ENCODE data around the gene ARID1B.

Gene ARID1B

DNA sequence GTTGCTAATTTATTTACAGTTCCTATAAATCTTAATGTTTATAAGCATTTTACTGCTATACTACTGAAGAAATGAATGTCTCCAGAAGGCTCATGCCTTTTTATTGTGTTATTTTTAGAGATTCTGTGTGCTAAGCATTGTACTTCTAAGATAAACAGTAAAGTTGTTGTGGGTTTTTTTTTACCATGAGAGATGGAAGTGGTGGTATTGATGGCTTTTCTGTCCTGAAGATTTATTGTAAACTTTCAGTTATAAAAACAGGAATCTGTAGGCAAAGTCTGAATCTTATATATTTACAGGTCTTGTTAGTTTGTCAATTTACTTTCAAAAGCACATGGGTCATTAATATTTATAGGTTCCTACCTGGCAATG, 299.3 kb downstream of the ARID1B start:
- DNase-seq (ENCODE audit: low spot score), result no peak

DNA sequence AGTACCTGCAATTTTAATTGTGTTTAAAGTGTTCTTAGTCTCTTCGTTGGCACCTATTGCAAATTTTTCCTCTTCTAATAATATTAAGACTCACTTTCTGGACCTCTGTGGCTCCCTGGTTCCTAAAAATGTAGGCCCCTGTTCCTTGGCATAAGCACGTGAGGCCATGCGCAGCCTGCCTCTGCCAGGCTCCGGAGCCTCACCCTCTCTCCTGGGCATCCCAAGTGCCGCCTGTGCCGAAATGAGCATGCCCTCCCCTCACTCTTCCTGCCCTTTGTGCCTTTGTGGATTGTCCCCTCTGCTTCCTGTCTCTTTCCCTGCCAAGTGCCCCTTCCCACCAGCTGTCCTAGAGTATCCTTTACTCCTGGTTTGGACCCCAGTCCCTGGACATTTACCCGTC, 300.1 kb downstream of the ARID1B start:
- DNase-seq (ENCODE audit: low spot score), result no peak

DNA sequence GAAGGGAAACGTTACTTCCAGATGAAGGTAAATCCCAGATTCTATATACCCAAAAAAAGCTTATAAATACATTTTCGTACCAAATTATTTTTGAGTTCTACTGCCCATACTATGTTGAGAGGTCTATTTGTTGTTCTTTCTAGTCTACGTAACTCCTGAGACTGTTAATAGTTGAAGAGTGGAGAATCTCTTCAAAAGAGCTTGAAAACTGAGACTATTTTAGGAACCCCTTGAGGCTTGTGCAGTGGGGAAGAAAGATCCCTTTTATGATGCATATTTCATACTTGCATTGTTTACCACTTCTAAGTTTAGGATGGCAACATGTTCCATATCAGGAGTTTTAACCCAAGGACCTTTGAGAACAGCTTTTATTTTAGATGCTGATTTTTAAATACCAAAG, 301.1 kb downstream of the ARID1B start:
- DNase-seq (ENCODE audit: low spot score), result no peak

DNA sequence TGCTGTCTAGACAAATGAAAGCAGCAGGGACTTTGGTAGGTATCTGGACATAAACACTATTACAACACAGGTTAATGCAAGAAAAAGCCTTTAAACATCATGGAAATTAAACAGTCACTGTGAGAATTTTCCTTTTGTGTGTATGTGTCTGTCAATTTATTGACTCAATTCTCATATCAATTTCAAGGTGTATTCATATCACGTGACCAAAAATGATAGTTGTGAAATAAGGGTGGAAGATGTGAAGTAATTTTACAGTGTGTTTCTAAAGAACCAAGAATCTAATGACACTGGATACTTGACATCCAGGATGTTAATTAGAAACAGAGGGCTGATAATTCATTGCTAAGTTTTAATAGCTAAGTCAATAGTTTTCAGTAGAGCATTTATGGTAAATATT, 302.1 kb downstream of the ARID1B start:
- no peak for DNase-seq (ENCODE audit: low spot score)

DNA sequence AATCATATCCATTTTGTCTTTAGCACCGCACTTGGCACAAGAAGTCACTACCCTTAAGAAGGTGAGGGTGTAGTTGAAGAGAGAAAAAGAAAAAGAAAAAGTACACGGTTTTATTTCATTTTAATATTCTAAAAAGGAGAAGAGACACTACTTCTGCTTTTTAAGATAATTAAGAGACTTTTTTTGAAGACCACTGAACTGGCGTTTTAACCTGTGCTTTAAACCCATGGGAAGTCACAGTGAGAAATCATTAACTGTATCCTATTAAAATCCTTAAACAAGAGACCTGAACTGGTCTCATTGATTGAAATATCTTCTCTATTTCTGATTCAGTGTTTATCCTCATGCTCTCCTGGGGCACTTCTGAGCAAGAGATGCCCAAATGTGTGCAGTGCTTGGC, 302.6 kb downstream of the ARID1B start:
- DNase-seq (ENCODE audit: low spot score), result no peak

DNA sequence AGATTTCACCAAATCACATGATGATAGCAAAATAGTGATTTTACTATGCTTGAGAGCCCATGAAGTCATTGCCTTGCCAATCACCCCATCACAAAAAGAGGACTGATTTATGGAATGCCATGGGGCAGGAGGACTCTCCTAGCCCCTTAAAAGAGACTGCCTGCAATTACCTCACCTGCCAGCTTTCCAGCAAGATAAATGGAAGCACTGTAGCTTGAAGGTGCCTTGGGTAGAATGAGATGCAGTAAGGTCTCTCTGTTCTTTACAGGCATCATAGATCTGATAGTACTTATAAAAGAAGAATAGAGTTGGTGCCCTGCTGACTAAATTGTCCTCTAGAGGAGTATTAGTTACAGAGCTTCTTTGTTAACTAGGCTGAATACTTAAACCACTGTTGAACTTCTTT, 303.8 kb downstream of the ARID1B start:
- no peak for DNase-seq (ENCODE audit: low spot score)

DNA sequence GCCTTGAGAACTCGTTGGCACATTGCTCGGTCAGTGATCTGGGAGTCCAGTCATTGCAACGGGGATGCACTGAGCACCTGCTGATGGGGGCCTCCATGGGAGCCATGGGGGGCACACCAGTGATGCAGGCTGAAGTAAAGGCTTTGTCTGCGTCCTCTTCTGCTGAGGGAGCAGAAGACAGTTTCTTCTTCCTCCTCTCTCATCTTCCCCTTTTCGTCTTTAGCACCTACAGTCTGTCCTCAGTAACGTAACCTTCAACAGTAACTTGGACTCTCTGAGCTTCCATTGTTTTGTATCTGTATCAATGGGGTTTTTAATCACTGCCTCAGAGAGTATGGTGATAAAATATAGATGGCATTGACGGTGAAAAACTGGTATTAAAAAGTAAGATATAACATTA, 306.2 kb downstream of the ARID1B start:
- no peak for DNase-seq (ENCODE audit: low spot score)

DNA sequence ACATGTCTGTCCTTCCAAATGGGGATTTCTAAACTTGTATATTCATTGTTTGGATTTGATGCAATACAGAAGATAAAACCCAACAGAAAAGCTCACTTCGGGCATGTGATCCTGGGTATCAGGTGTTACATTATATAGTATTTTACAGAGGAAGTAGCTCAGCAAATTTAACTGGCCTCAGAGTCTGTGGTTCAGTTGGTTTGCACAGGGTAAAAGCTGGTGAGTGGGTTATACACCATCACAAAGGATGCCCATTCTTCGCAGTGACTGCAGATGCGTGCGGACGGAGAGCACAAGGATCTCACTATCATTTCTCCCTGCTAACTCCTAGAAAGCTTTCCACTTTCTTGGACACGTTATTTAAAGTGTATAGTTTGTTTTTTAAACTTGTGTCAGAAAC, 309.5 kb downstream of the ARID1B start:
- no peak for DNase-seq (ENCODE audit: low spot score)

DNA sequence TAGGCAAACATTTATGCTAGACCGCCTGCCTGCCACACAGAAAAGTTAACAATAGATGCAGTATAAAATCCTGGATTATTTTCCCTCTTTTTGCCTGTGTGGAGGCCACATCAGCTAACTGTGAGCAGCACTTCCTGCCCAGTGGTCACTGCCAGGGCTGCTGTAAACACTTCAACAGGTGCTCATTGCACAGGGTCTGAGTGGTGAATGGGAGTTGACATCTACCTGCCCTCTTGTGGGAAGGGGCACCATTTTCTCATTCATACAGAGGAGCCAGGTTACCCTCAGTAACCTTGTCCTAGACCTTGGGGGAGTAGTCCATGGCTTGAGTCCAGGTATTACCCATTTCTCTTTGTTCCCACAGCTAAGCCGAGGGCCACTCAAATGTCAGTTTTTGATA, 310.8 kb downstream of the ARID1B start:
- no peak for DNase-seq (ENCODE audit: low spot score)

DNA sequence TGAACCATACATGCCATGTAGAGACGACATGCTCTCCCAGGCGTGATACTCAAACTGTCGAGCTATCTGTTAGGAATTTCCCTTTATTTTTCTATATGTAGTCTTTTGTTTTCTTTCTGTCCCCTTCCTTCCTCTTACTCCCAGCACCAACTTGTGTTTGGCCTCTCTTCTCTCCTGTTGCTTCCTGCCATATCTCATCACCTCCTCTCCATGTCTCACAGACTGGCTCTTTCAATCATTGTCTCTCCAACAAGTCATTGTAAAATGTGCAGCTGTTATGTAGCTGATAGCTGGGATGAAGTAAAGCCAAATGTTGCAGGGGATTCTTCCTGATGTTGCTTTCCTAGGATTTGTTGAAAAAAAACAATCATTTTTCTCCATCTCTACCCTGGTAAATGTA, 311.7 kb downstream of the ARID1B start:
- DNase-seq (ENCODE audit: low spot score), result no peak

DNA sequence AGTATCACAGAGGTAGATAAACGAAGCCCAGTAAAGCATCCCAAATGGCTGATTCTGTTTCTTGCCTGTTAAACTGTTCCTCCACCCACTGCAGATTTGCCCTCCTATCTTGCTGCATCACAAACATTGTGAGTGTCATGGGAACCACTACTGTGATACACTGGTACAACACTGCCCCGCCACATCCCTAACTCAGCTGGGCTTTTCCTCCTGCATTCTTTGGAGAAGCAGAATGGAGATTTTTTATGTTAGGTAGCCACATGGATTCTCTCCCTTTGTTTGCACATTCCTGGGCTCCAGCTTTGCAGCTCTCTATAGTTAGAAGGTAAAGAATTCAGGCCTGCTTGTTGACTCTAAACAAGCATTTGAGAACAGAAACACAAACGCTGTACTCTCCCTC, 312.1 kb downstream of the ARID1B start:
- no peak for DNase-seq (ENCODE audit: low spot score)

DNA sequence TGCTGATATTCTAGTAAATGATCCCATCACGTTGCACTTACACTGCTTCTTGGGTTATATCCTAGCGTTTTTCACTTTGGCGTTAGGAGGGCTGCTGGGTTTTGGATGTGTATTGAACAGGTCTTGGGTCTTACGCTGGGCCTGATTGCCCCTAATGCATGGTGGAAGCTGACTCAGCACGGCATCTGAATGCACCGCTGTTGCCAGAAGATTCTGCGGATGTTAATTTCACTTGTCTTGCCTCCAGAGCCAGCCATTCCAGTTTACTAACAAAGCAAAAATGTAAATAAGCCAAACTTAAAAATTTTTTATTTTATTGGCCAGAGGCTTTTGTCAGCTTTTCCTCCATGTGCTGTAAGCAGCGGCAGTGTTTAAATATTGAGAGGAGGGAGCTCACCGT, 312.7 kb downstream of the ARID1B start:
- no peak for DNase-seq (ENCODE audit: low spot score)

DNA sequence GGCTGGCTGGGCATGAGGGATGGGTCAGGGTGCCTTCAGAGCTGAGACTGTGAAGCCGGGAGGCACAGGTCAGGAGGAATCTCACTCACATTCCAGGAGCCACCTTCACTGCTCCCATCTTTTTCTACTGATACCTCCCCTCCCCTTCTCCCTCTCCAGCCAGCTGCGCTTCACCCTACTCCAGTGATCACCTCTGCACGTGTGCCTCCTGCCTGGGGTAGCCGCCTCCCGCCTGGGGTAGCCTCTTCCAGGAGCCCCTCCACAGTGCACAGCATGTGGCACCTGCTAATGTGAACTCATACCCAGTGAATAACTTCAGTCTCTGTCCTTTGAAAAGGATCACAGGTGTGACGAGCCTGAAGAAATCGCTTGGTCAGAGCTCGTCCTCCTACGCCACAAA, 313.6 kb downstream of the ARID1B start:
- DNase-seq (ENCODE audit: low spot score), result no peak

DNA sequence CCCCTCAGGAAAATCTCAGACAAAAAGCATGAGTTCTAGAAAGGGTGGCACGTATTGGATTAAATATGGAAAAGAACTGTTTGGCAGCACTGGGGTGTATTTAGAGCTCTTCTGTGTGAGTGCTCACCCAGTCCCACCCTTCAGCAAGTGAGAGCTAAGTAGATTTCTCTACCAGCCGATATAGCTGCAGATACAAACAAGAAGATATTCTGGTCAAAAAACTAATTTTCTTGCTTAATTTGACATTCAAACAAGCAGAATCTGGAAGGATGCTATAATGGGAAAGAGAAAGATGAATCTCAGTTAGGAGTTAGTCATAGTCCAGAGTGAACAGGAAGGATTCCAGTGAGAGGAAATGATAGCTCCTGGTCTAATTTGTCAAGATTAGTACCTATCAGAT, 314.1 kb downstream of the ARID1B start:
- no peak for DNase-seq (ENCODE audit: low spot score)

DNA sequence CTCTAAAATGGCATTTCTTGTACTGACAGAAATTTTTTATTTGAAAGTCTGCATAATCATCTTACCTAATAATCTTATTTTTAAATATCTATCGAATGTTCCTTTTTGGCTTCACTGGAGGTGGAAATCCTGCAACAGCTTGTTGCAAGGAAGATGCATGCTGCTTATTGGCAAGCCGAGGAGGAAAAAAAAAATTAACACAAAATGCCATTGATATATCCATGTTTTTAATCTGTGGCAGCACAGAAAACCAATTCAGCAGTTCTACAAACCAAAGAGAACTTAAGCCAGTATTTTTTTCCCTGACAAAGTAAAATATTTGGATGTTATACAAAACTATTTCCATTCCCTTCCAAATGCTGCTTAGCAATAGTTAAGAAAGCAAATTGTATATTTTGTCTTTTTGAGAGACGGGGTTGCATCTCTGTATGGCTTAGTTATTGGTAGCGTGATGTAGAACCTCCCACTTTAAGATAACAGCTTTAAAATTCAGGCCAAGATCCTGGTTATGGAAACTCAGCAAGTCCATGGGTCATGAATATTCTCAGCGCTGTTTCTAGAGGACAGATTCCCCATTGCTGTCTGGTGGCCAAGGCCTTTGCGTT, 314.8 kb downstream of the ARID1B start:
- no peak for DNase-seq (ENCODE audit: low spot score)

DNA sequence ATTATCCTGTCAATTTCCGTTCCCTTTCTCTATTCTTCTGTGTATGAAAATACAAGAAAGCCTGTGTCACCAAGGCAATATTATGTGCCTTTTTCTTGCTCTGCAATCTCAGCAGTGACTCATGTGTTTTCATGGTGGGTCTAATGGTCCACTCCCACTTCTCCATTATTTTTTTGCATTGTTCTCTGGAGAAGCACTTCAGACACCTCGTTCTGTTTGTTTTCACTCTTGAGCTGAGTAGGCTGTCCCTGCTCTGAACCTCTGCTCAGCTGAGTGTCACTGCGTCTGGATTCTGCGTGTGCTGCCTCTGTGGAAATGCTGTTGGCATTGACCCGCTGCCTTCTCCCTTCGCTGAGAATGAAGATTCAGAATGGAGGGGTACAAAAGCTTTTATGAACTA, 315.6 kb downstream of the ARID1B start:
- no peak for DNase-seq (ENCODE audit: low spot score)

DNA sequence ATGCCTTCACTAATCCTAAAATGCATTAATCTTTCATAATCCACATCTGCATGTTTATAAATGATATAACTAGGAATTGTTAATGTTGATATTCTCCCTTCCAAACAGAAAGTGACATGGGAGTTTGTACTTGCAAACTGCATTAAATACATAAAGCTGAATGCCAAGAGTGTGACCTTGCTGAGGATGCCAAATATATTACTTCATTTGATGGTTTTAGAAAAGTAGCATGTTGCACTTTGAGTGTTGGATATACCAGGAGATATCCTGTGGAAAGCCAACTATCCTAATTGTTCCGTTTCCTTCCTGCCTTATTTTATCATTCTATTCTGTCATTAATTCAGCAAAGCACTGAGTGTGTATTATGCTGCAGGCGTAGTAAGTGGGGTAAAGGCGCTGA, 316.4 kb downstream of the ARID1B start:
- DNase-seq (ENCODE audit: low spot score), result no peak

DNA sequence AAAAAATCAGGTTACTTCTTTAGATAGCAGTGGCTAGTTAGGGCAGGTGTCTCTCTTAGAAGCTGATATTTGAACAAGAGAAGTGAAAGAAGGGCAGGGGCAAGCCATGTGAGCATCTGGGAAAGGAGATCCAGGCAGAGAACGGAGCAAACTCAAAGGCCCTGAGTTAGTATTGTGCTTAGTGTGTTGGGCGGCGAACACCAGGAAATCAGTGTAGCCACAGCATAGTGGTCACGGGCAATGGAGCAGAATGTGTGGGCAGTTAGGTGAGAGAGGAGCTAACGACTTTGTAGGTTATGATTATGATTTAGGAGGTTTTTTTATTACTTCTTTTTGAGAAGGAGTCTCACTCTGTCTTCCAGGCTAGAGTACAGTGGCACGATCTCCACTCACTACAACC, 316.9 kb downstream of the ARID1B start:
- DNase-seq (ENCODE audit: low spot score), result no peak

DNA sequence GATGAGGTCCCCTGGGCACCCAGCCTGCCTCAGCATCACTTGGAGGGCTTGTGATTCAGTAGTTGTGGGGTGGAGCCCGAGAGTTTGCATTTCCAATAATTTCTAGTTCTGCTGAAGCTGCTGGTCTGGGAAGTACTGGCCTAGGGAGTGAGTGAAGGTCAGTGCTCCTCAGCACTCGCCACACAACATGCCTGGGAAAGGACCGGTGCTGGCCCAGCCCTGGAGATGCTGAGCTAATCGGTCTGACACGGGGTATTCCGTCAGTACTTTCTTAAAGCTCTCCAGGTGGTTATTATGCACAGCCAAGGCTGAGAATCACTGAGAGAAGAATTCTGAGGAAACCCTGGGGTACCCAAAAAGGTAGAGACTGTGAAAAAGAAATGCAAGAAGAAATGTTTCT, 317.9 kb downstream of the ARID1B start:
- no peak for DNase-seq (ENCODE audit: low spot score)

DNA sequence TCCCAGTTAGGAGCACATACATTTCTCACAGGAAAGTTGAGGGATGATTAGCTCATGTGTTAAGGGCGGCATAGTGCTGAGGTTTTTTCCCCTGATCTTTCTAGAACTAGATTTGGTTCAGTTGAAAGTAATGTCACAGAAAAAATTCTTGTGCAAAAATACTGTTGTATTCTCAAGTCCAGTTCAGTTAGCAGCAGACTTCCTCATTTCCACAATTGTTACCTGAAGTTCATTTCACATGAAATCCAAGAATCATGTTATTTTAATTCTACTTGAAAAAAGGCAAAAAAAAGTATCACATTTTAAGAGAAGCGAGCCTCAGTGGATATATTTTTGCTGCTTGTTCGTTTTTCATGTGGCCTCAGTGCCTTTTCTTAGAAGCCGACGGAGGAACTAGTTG, 318.4 kb downstream of the ARID1B start:
- DNase-seq (ENCODE audit: low spot score), result no peak

DNA sequence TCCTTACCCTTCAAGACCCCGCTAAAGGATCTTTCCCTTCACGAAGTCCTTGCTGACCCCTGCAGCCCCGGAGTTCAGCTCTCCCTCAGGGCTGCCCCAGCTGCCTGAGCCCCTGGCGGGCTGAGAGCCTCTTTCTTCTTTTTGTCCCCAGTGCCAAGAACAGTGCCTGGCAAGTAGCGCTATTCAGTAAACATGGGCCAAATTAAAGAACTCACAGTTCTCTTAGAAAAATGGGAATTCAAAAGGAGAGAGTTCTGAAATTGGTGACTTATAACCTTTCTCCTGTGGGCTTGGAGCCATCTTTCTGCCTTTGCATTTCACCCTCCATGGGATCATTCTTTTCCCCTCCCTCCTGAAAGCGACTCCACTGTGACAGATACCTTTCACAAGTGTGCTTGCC, 318.9 kb downstream of the ARID1B start:
- no peak for DNase-seq (ENCODE audit: low spot score)

DNA sequence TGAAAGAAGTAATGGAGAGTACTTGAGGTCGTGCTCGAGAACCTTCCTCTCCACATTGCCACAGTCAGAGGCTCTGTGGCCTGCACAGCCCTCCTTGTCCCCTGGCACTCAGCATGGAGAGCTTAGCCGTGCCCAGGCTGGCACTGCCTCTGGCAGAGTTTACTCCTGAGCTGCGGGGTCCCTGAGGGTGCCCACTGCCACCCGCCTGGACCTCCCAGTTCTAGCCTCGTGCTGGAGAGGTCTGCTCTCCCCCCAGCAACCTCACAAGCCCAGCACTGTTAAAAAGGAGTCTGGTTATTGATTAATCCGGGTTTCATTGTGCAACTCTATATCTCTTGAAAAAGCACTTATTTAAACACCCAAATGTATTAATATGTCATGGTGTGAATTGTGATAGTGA, 319.3 kb downstream of the ARID1B start:
- DNase-seq (ENCODE audit: low spot score), result no peak

DNA sequence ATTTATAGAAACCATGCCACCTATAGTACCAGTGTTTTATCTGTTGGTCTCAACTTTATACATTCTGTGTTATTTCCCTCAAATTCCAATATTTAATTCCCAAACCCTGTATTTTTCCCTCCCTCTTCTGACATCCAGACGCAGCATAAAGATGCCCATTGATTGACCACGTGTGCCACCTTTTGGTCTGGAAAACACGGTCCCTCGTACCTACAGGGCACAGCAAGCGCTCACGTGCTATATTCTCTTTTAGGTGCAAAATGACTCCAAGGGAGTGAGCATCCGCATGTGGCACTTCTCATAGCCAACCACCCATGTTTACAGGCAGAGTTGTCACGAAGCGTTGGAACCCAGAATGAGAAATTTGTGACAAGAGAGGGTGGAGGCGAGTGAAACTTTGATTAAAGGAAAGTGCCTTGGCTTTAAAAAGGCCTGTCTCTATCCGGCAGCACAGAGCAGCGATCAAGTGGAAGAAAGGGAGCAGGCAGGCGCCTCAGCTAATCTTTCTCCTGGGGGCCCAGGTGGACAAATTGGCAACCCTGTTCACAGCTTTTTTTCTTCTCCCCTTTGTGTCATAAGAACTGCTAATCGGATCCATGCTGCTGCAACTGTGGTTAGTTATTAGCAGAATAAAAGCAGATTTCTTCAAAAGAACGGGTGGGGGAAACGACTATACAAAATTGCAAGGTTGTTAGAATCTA, 320.2 kb downstream of the ARID1B start:
- DNase-seq (ENCODE audit: low spot score), result no peak

DNA sequence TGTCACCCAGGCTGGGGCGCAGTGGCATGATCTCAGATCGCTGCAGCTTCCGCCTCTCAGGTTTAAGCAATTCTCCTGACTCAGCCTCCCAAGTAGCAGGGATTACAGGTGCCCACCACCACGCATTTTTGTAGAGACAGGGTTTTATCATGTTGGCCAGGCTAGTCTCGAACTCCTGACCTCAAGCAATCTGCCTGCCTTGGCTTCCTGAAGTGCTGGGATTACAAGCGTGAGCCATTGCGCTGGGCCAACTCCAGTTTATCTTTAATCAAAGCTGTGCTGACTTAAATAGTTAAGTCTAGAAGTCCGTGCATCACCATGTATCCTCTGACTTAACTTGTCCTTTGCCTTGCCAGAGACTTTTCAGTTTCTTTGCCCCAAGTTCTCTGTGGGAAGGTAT, 321.8 kb downstream of the ARID1B start:
- no peak for DNase-seq (ENCODE audit: low spot score)
